Activated T-helper 2 cell treated with anti-CD3 and anti-CD28 coated beads, Interferon-gamma antibody, Interleukin-2, Interleukin-4, amounts not matched to agents 10 μg/mL and 5 μg/mL and 100 μg/mL, durations not matched to agents 14 hours and 24 hours and 36 hours (primary cell): ENCODE results near the gene CEBPG. TPM values are rescaled to one million over a fixed set of nuclear protein-coding genes. Genes with fewer than 3 reads are reported as not detected.

Experiments used
- DNase-seq: peaks from one replicate; pipeline ENCODE4 v3.0.0; 2021; ENCODE audit warnings: low spot score
- H3K27ac Mint-ChIP-seq: one replicate; pipeline ENCODE4 v1.8.0; 2021; ENCODE audit warnings: mixed read lengths
- H3K27me3 Mint-ChIP-seq: one replicate; pipeline ENCODE4 v1.8.0; 2021; ENCODE audit warnings: low read depth, mixed read lengths
- H3K36me3 Mint-ChIP-seq: one replicate; pipeline ENCODE4 v1.8.0; 2021; ENCODE audit warnings: low read depth, mixed read lengths
- H3K4me1 Mint-ChIP-seq: one replicate; pipeline ENCODE4 v1.8.0; 2021; ENCODE audit warnings: low read depth, mixed read lengths
- H3K4me3 Mint-ChIP-seq: one replicate; pipeline ENCODE4 v1.8.0; 2021; ENCODE audit warnings: low read depth, mild to moderate bottlenecking, moderate library complexity, mixed read lengths
- H3K9me3 Mint-ChIP-seq: one replicate; pipeline ENCODE4 v1.8.0; 2021; ENCODE audit warnings: mixed read lengths
- intact Hi-C: fragments of 100-400 bp; cut with micrococcal nuclease; formaldehyde crosslinking; loops from one replicate; pipeline ENCODE4 v1.15.1; 2023
- total RNA-seq: library from RNA; stranded (reverse); gene quantifications from 2 replicates; pipeline ENCODE4 v1.2.3, GENCODE V29; 2022

The CEBPG gene
- total RNA-seq, 1 donor from 2014 or later = 26.1 TPM

GRCh38 chr19:33362508-33363228 is 10.8 kb upstream of the CEBPG start:
- H3K4me3 Mint-ChIP-seq = no peak overlapping the region
- peaks cover 19% of the 10 kb centered on the region for H3K27me3 Mint-ChIP-seq
- no peaks in the 10 kb centered on the region for H3K9me3 Mint-ChIP-seq
- H3K36me3 Mint-ChIP-seq = no peaks in the 10 kb centered on the region
- H3K4me1 Mint-ChIP-seq = no peaks in the 10 kb centered on the region
- no peak for DNase-seq
- no peak overlapping the region for H3K27ac Mint-ChIP-seq
- intact Hi-C loops = no loop called here

- H3K4me3 Mint-ChIP-seq = no peak overlapping the region
- H3K27ac Mint-ChIP-seq = no peak overlapping the region
- no peaks in the 10 kb centered on the region for H3K4me1 Mint-ChIP-seq
- H3K27me3 Mint-ChIP-seq = peaks cover 24% of the 10 kb centered on the region
- H3K9me3 Mint-ChIP-seq = no peaks in the 10 kb centered on the region
- no peaks in the 10 kb centered on the region for H3K36me3 Mint-ChIP-seq
- intact Hi-C loops = no loop called here
- no peak for DNase-seq
Measured at GRCh38 chr19:33363476-33363875, 10.0 kb upstream of the CEBPG start.

- no peaks in the 10 kb centered on the region for H3K36me3 Mint-ChIP-seq
- H3K27me3 Mint-ChIP-seq = peaks cover 26% of the 10 kb centered on the region
- no peak overlapping the region for H3K27ac Mint-ChIP-seq
- DNase-seq = no peak
- H3K4me3 Mint-ChIP-seq = no peak overlapping the region
- H3K4me1 Mint-ChIP-seq = no peaks in the 10 kb centered on the region
- H3K9me3 Mint-ChIP-seq = no peaks in the 10 kb centered on the region
- intact Hi-C loops = no loop called here
Measured at GRCh38 chr19:33365691-33366090, 7.8 kb upstream of the CEBPG start.

- Mint-ChIP-seq H3K27ac (no peak overlapping the region), H3K4me1 (no peaks in the 10 kb centered on the region), H3K36me3 (no peaks in the 10 kb centered on the region), H3K4me3 (no peak overlapping the region), H3K9me3 (no peaks in the 10 kb centered on the region), H3K27me3 (peaks cover 26% of the 10 kb centered on the region)
- intact Hi-C loops = no loop called here
- no peak for DNase-seq
Measured at GRCh38 chr19:33366127-33366526, 7.4 kb upstream of the CEBPG start.

GRCh38 chr19:33366897-33367296 is 6.6 kb upstream of the CEBPG start:
- no peak overlapping the region for H3K4me3 Mint-ChIP-seq
- intact Hi-C loops = no loop called here
- DNase-seq = no peak
- H3K36me3 Mint-ChIP-seq = no peaks in the 10 kb centered on the region
- H3K4me1 Mint-ChIP-seq = no peaks in the 10 kb centered on the region
- H3K9me3 Mint-ChIP-seq = no peaks in the 10 kb centered on the region
- no peak overlapping the region for H3K27ac Mint-ChIP-seq
- peaks cover 26% of the 10 kb centered on the region for H3K27me3 Mint-ChIP-seq

- Mint-ChIP-seq H3K4me1 (peaks cover 4% of the 10 kb centered on the region), H3K27ac (no peak overlapping the region), H3K4me3 (no peak overlapping the region), H3K27me3 (peaks cover 21% of the 10 kb centered on the region), H3K36me3 (no peaks in the 10 kb centered on the region), H3K9me3 (no peaks in the 10 kb centered on the region)
- DNase-seq = no peak
- intact Hi-C loops = no loop called here
Measured at GRCh38 chr19:33368074-33368864, 5.2 kb upstream of the CEBPG start.

GRCh38 chr19:33370783-33371182 is 2.7 kb upstream of the CEBPG start:
- no peak overlapping the region for H3K27ac Mint-ChIP-seq
- intact Hi-C loops = loop anchor here (5.0 kb wide), 1 partner anchor 68 kb away; the partner anchor contains the start of gene CEBPA
- H3K4me1 Mint-ChIP-seq = peaks cover 21% of the 10 kb centered on the region
- peaks cover 9% of the 10 kb centered on the region for H3K36me3 Mint-ChIP-seq
- H3K4me3 Mint-ChIP-seq = no peak overlapping the region
- H3K27me3 Mint-ChIP-seq = peaks cover 19% of the 10 kb centered on the region
- no peak for DNase-seq
- no peaks in the 10 kb centered on the region for H3K9me3 Mint-ChIP-seq

- H3K4me1 Mint-ChIP-seq = peaks cover 42% of the 10 kb centered on the region
Measured at GRCh38 chr19:33374236-33374714, 766 bp downstream of the CEBPG start.

GRCh38 chr19:33375156-33375836 is 1.8 kb downstream of the CEBPG start:
- Mint-ChIP-seq H3K36me3 (peaks cover 36% of the 10 kb centered on the region), H3K4me1 (peaks cover 42% of the 10 kb centered on the region), H3K27ac (no peak overlapping the region), H3K27me3 (no peaks in the 10 kb centered on the region), H3K9me3 (no peaks in the 10 kb centered on the region), H3K4me3 (peak overlapping the region; percentile 97)
- no peak for DNase-seq
- intact Hi-C loops = no loop called here

More at GRCh38 chr19:33374236-33374714, 766 bp downstream of the CEBPG start:
- Mint-ChIP-seq H3K27me3 (no peaks in the 10 kb centered on the region), H3K4me3 (peak overlapping the region; percentile 97), H3K36me3 (peaks cover 28% of the 10 kb centered on the region), H3K9me3 (no peaks in the 10 kb centered on the region), H3K27ac (peak overlapping the region; percentile 77)
- intact Hi-C loops = loop anchor here (5.0 kb wide), 1 partner anchor 72 kb away; the partner anchor contains the start of gene CEBPA
- no peak for DNase-seq

- intact Hi-C loops = no loop called here
Measured at GRCh38 chr19:33375837-33376159, 2.3 kb downstream of the CEBPG start.

GRCh38 chr19:33376423-33376822 is 2.9 kb downstream of the CEBPG start:
- Mint-ChIP-seq H3K9me3 (no peaks in the 10 kb centered on the region), H3K4me1 (peaks cover 42% of the 10 kb centered on the region), H3K4me3 (peak overlapping the region; percentile 20), H3K27ac (no peak overlapping the region), H3K27me3 (no peaks in the 10 kb centered on the region), H3K36me3 (peaks cover 40% of the 10 kb centered on the region)
- DNase-seq = no peak
- intact Hi-C loops = no loop called here

More at GRCh38 chr19:33375837-33376159, 2.3 kb downstream of the CEBPG start:
- DNase-seq = no peak
- H3K4me1 Mint-ChIP-seq = peaks cover 42% of the 10 kb centered on the region
- no peaks in the 10 kb centered on the region for H3K9me3 Mint-ChIP-seq
- H3K27me3 Mint-ChIP-seq = no peaks in the 10 kb centered on the region
- H3K4me3 Mint-ChIP-seq = peak overlapping the region; percentile 97
- no peak overlapping the region for H3K27ac Mint-ChIP-seq
- H3K36me3 Mint-ChIP-seq = peaks cover 37% of the 10 kb centered on the region

- Mint-ChIP-seq H3K4me3 (no peak overlapping the region), H3K27ac (no peak overlapping the region), H3K4me1 (peaks cover 42% of the 10 kb centered on the region), H3K9me3 (no peaks in the 10 kb centered on the region), H3K27me3 (no peaks in the 10 kb centered on the region), H3K36me3 (peaks cover 40% of the 10 kb centered on the region)
- no peak for DNase-seq
- intact Hi-C loops = no loop called here
Measured at GRCh38 chr19:33376941-33377557, 3.5 kb downstream of the CEBPG start.
